Mesenteric fat pad (tissue), 1 donor: ENCODE data around the gene CACUL1. TPM values are rescaled to one million over a fixed set of nuclear protein-coding genes. Genes with fewer than 3 reads are reported as not detected.

Experiments used
- DNase-seq: peaks from one replicate; pipeline ENCODE4 v3.0.0-alpha.2; 2020; ENCODE audit warnings: low spot score
- total RNA-seq: library from RNA; stranded (reverse); fragmentation: NEBNext Ultra II Directional; extraction: Animal tissue kit (Norgen Biotek cat#: 25700); gene quantifications from one replicate; pipeline ENCODE4 v1.2.1, GENCODE V29; 2021
- donor health status: DM: yes; HTN: yes; CAD: no.

CACUL1 gene
- total RNA-seq, 1 donor from 2014 or later: 54.8 TPM

DNA sequence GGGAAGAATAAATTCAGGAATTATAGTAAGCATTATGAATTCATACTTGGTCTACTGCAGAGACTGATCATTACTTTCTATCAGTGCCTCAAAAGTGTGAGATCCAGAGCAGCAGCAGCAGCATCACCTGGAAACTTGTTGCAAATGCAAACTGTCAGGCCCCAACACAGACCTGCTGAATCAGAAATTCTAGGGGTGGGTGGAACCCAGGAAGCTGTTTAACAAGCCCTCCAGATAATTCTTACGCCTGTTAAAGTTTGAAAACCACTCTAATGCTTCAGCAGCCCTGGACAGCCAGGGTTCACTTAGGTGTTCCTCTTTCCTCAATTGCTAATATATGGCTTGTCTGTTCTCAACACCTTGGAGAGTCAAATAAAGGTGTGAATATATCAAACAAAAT is 19.5 kb downstream of the CACUL1 start:
- DNase-seq: no peak

DNA sequence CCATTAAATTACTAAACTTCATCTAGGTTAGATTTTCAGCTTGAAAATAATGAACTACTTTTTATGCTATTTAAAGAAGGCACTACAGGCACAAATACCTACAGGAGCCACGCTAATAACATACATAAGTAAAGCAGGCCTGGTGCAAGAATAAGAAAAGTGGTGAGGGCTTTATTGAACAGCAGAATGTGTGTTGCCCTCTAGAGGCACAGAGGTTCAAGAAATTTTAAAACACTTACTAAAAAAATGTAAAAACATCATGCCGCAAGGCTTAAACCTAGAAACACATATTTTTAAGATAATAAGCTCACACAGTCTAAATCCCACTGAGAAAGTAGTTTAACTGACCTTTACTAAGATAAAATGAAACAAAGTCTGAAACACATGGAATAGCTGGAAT is 20.3 kb downstream of the CACUL1 start:
- DNase-seq: no peak

DNA sequence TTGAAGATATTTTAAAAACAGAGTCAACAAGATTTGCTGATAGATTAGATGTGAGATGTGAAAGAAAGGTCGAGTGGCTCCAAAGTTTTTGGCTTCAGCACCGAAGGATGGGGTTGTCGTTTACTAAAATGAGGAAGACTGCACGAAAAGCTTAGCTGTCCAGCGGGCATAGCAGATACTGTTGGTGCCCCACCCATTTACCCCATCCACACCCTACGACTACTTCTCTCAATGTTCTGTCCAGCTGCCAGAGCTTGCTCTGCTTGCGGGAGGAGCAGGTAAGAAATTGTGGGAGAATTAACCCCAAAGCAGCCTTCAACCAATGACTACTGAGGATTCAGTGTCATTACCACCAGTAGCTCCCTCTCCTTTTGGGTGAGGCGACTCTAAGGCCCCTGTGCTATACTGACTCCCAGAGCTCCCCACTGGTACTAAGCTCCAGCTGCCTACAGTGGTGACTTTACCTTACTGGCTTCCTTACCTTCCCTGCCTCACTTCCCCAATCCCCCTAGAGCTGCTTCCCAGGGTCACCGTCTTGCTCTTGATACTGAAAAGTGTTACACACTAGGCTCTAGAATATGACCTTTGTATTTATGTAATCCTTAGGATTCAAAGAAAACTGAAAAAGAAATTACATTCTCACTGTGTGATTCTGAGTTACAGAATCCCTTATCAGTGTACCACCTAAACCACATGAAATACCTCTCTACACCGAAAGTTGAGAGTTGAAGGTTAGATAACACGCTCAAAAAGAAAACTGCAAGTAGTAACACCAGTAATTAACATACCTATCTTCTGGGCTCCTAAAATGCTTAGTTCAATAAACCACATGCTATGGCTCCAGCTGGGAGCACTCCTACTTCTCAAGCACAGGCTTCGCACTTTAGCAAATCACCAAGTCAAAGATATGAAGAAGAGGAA is 22.3 kb downstream of the CACUL1 start:
- no peak for DNase-seq

GRCh38 chr10:118730756-118731456 is 23.9 kb downstream of the CACUL1 start:
- no peak for DNase-seq

- no peak for DNase-seq
These were observed 25.0 kb downstream of the CACUL1 start for GRCh38 chr10:118729641-118730258.

DNA sequence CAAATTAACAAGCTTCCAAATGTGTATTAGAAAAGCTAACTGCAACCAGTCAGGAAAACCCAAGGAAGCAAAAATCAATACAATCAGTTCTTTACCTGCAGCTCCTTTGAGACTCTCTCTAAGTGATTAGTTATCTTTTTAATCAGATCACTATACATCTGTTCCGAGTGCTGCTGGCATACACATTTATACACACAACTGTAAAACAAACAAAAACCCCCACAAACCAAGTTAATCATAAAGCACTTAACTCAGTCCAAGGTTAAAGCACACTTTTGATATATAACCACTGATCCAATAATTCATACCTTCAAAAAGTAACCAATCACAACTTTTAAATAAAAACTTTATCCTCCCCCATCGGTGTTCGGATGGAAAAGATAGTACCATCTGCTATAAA is 25.6 kb downstream of the CACUL1 start:
- DNase-seq: no peak

- no peak for DNase-seq
These were observed 28.8 kb downstream of the CACUL1 start for GRCh38 chr10:118725886-118726500.

GRCh38 chr10:118723466-118723865 is 31.3 kb downstream of the CACUL1 start:
- DNase-seq: no peak

DNA sequence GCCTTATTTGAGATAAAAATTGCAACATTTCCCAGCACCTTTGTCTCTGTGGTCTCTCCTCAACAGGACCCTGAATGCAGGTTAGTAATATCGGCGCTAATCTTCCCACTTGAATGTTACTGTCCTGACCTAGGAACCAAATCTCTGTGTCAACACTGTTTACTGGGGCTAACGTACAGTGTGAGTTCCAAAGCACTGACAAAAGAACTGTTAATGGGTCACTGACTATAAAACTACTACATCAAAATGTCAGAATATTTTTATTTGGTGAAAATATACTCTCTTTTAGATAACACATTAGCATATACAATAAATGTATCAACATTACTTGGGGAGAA is 33.3 kb downstream of the CACUL1 start:
- no peak for DNase-seq

- no peak for DNase-seq
These were observed 33.9 kb downstream of the CACUL1 start for GRCh38 chr10:118720685-118721538.

- no peak for DNase-seq
These were observed 40.4 kb downstream of the CACUL1 start for GRCh38 chr10:118714366-118714765.

GRCh38 chr10:118712930-118713634 is 41.7 kb downstream of the CACUL1 start:
- no peak for DNase-seq

DNA sequence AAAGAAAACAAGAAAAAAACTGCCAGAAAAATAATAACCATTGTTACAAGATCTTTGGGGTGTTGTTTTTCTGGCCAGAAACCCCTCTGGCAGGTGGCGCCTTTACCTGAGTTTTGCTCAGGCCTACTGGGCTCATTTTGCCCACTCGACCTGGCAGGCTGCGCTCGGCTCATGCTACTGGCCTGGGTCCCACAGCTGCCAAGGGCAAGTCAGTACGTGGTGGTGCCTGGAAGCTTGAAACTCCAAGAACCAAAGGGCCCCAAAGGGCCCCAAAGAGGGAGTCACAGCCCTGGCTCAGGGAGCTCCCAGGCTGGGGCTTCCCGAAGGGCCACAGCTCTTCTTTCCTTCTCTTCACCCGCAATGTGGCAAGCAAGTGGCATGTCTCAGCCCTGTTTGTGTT is 42.7 kb downstream of the CACUL1 start:
- no peak for DNase-seq

DNA sequence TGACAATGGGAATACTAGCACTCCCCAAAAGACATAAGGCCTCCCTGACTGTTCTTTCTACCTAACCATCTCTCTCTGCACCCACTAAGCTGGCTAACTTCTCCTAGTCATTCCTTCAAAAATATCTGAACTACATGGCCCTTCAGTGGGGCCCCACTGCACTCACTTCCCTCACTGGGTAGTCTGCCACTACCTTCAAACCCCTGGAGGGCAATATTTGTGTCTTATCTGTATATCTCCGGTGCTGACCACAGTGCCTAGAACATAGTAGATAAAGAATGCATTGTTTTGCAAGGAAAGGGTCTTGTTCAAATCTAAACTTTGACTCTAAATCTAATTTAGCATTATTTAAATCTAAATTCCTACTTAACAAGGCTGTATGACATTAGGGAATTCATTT is 44.3 kb downstream of the CACUL1 start:
- no peak for DNase-seq

DNA sequence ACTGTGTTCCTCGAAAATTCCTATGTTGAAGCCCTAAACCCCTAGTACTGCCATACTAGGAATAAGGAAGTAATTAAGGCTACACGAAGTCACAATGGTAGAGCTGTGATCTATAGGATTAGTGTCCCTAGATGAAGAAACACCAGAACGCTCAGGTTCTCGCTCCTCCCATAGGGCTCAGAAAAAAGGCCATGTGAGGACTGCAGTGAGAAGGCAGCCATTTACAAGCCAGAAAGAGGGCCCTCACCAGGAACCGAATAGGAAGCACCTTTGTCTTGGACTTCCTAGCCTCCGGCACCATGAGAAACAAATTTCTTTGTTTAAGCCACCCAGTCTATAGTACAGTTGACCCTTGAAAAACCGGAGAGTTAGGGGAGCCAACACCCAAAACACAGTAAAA is 46.2 kb downstream of the CACUL1 start:
- DNase-seq: no peak

DNA sequence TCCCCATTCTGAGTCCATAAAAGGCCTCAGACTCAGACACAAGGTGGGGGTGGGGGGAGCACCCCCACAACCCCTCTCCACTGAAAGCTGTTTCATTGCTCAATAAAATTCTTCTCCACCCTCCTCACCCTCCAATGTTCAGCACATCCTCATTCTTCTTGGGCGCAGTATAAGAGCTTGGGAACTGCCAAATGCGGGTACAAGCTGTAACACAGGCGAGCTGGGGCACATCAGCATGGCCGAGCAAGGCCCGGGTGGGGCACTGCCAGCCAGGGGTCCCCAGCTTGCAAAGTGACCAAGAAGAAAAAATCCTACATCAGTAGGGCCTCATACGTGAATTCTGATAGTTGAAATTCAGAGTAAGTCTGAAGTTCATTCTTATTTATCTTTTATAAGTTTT is 50.1 kb downstream of the CACUL1 start:
- no peak for DNase-seq

DNA sequence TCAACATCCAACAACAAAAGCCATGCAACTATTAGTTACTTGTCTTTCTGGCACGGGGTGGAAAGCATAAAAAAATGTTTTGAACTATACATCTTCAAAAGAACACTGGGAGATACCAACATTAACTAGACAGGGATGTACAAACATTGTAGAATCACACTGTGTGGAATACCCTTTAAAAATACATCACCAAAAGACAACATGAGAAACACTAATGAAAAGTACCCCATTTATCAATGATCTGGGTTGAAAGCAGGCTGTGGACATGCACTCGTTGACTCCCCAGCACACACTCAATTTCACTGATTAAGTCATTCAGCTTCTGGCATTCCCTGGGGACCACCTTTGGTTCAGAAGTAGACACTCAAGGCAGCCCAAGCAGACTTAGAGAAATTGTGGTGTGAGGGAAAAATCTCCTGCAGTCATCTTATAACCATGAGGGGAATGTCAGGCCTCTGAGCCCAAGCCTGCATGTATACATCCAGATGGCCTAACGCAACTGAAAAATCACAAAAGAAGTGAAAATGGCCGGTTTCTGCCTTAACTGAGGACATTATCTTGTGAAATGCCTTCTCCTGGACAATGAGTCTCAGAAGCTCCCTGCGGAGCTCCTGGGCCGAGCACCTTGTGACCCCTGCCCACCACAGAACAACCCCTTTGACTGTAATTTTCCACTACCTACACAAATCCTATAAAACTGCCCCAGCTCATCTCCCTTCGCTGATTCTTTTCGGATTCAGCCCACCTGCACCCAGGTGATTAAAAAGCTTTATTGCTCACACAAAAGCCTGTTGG is 53.0 kb downstream of the CACUL1 start:
- DNase-seq: no peak

DNA sequence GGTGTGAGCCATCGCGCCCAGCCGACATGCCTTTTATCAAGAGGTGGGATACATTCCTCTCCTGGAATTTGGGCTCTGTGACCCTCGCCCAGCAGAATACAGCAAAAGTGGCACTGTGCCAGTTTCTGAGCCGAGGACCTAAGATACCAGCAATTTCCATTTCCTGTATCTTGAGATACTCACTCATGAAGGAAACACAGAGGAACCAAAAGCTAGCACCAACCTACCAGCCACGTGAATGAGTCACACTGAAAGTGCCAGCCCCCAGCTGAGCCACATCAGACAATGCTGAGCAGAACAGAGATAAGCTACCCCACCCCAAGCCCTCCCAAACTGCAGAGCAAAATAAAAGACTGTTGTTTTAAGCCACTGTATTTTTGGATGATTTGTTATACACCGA is 56.3 kb downstream of the CACUL1 start:
- no peak for DNase-seq

GRCh38 chr10:118694848-118695247 is 59.9 kb downstream of the CACUL1 start:
- no peak for DNase-seq
